ENCODE results near the gene SEMA4C.

GRCh38 chr2:96884299-96885094 is 14.6 kb upstream of the SEMA4C start:
- no peak for TF ChIP-seq PRMT5 (CRISPR knock-in tag; IDR thresholded peaks at IDR 0.05)
- TF ChIP-seq HMG20B (CRISPR knock-in tag; IDR thresholded peaks at IDR 0.05): no peak
- TF ChIP-seq EZH2 (IDR thresholded peaks at IDR 0.05; ENCODE audit: borderline replicate concordance, low read depth, low read length): no peak
